ENCODE data around the gene RD3L.

DNA sequence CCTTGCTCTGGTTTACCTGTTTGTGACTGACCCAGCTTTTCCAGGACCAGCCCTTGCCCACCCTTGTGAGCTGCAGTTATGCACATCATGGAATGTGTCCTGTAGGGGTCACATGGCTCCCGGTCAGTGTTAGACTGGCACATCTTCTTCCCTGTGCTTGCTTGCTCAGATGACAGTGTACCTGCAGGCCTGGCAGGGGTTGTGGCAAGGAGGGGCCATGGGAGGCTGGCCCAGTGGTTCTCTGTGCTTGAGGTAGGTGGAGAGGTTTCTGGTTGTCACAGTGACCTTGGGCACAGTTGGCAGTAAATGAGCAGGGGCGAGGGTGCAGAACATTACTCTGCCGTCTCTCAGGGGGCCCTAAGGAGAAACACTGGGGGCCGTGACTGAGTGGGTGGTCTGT is 27.6 kb upstream of the RD3L start:
- TF ChIP-seq CTCF (IDR thresholded peaks at IDR 0.05) = no peak
- no peak for TF ChIP-seq POLR2A (IDR thresholded peaks at IDR 0.05)

All from lower leg skin (tissue), 3 donors.